ENCODE results near the gene PABPN1L. TPM values are rescaled to one million over a fixed set of nuclear protein-coding genes. Genes with fewer than 3 reads are reported as not detected.

The PABPN1L gene
- total RNA-seq, 6 experiments from 2014 or later = 0.37 TPM; not detected in 5

DNA sequence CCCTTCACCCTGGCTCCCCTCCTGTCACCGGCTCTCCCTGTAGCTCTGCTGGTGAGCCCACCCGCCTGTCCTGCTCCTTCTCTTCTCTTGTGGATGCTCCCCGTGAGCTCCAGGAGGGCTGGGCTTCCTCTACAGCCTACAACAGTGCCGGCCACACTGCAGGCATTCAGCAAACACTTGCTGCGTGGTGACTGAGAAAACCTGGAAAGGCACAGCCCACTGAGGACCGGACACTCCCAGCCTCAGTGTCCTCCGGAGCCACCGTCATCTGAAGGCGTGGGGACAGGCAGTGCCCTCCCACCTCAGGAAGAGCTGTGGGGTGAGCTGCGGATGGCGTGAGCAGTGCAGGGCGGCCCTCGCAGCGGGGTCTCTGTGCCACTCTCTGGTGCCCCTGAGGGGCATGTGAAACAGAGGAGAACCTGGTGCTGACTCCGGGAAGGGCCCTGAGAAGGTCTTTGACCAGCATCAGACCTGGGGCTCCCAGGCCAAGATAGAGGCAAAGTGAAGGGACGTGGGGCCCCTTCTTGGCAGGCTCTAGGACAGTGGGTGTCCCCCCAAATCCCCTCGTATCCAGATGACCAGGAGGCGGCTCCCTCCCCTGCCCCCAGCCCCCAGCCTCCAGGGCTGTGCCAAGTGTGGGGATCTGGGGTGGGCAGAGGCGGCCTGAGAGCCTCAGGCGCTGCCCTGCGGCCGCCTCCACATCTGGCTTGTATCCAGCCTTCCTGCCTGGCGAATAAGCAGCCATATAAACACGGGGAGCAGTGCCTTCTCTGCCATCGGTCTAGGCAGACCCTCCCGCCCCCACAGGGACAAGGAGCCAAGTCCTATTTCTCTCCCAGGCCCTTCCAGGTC lies 44.0 kb upstream of the PABPN1L start:
- TF ChIP-seq POLR2A (IDR thresholded peaks at IDR 0.05) = no peak
- TF ChIP-seq, protein P1, sequence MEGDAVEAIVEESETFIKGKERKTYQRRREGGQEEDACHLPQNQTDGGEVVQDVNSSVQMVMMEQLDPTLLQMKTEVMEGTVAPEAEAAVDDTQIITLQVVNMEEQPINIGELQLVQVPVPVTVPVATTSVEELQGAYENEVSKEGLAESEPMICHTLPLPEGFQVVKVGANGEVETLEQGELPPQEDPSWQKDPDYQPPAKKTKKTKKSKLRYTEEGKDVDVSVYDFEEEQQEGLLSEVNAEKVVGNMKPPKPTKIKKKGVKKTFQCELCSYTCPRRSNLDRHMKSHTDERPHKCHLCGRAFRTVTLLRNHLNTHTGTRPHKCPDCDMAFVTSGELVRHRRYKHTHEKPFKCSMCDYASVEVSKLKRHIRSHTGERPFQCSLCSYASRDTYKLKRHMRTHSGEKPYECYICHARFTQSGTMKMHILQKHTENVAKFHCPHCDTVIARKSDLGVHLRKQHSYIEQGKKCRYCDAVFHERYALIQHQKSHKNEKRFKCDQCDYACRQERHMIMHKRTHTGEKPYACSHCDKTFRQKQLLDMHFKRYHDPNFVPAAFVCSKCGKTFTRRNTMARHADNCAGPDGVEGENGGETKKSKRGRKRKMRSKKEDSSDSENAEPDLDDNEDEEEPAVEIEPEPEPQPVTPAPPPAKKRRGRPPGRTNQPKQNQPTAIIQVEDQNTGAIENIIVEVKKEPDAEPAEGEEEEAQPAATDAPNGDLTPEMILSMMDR (IDR thresholded peaks at IDR 0.05) = no peak
- H3K27me3 ChIP-seq = no peaks in the 10 kb centered on the region
- no peaks in the 10 kb centered on the region for H3K4me1 ChIP-seq
- H3K27ac ChIP-seq = no peak overlapping the region
- intact Hi-C loops (cut with DNase I) = loop anchor here in 1 of 2 donors (10.0 kb wide), 1 partner anchor 154 kb away; no protein-coding TSS in a partner anchor
- WGBS (ENCODE audit: insufficient coverage, low coverage, low lambda C conversion rate, missing lambda C conversion rate) = 61% methylated on average over 6 of the region's 26 CpGs
- ATAC-seq (no peak), DNase-seq (no peak)
- H3K4me3 ChIP-seq = no peak overlapping the region
- H3K9me3 ChIP-seq = no peaks in the 10 kb centered on the region
- H3K36me3 ChIP-seq = no peaks in the 10 kb centered on the region

DNA sequence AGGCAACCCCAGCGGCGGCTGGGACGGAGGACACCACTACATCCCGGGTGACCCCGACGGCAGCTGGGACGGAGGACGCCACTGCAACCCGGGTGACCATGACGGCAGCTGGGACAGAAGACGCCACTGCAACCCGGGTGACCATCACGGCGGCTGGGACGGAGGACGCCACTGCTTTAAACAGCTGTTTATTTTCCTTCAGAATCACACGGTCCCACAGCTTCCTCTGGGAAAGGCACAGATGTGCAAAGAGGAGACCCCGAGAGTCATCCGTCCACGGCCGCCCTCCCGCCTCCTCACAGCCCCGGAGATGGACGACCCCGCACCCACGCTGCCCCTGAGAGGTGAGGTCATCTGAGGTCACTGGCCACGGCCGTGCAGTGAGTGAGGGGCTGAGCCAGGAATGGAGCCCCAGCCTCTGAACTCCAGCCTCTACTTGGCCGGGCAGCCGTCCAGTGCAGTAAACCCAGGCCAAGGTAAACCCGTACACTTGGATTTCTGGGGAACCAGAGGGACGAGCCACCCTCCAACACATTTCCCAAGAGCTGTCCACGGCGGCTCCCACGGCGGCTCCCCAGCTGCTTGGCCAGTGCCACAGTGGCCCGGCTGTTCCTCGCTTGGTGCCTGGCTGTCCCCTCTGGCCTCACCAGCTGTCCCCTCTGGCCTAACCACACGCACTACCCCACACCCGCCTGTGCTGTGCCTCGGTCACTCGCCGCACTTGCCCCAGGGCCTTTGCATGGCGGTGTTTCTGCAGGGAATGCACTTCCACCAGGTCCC lies 43.2 kb upstream of the PABPN1L start:
- DNase-seq = no peak
- no peak for ATAC-seq
- Histone ChIP-seq H3K27me3 (no peaks in the 10 kb centered on the region), H3K4me3 (no peak overlapping the region), H3K36me3 (no peaks in the 10 kb centered on the region), H3K9me3 (no peaks in the 10 kb centered on the region), H3K4me1 (no peaks in the 10 kb centered on the region), H3K27ac (no peak overlapping the region)
- intact Hi-C loops (cut with DNase I) = loop anchor here in 1 of 2 donors (10.0 kb wide), 1 partner anchor 155 kb away; no protein-coding TSS in a partner anchor
- TF ChIP-seq, protein P1 (IDR thresholded peaks at IDR 0.05) = no peak
- TF ChIP-seq POLR2A (IDR thresholded peaks at IDR 0.05) = no peak
- WGBS (ENCODE audit: insufficient coverage, low coverage, low lambda C conversion rate, missing lambda C conversion rate) = 65% methylated on average over 14 of the region's 44 CpGs

DNA sequence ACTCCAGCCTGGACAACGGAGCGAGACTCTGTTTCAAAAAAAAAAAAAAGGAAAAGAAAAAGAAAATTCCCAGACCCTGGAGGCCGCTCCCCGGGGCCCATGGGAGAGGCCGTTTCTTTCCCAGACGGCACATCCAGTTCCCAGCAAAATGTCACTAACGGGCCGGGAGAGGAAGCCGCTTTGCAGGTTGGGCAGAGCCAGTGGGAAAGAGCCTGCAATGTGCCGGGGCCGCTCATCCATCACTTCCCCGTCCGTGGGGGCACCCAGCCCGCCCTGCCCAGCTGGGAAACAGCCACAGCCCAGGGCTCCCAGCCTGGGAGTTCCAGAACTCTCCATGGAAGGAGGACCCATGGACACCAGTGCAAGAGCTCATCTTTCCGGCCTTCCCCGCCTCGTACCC lies 41.8 kb upstream of the PABPN1L start:
- H3K27ac ChIP-seq = no peak overlapping the region
- no peaks in the 10 kb centered on the region for H3K4me1 ChIP-seq
- TF ChIP-seq, protein P1 (IDR thresholded peaks at IDR 0.05) = no peak
- no peak for TF ChIP-seq POLR2A (IDR thresholded peaks at IDR 0.05)
- 84% methylated on average over 11 of the region's 17 CpGs for WGBS (ENCODE audit: insufficient coverage, low coverage, low lambda C conversion rate, missing lambda C conversion rate)
- no peak for DNase-seq
- no peaks in the 10 kb centered on the region for H3K36me3 ChIP-seq
- H3K4me3 ChIP-seq = no peak overlapping the region
- no peak for ATAC-seq
- H3K9me3 ChIP-seq = no peaks in the 10 kb centered on the region
- H3K27me3 ChIP-seq = no peaks in the 10 kb centered on the region
- intact Hi-C loops (cut with DNase I) = no loop called here

DNA sequence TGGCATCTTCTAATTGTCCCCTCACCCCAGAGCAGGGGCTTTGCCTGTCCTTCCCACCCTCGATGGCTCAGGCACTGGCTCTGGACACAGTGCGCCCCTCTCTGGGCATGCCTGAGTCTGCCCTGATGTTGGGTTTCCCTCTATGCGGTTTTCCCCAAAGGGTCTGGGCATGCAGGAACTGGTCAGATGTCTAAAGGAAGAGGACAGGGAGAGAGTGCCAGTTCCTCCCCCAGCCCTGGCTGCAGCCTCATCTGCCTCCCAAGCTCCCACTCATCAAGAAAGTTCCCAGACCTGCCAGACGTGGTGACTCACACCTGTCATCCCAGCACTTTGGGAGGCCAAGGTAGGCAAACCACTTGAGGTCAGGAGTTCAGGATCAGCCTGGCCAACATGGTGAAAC lies 41.3 kb upstream of the PABPN1L start:
- H3K27ac ChIP-seq = no peak overlapping the region
- no peak for DNase-seq
- WGBS (ENCODE audit: insufficient coverage, low coverage, low lambda C conversion rate, missing lambda C conversion rate) = 55% methylated on average over 2 of the region's 4 CpGs

More for the DNA sequence above, 41.3 kb upstream of the PABPN1L start:
- no peak for ATAC-seq
- H3K9me3 ChIP-seq = no peaks in the 10 kb centered on the region
- H3K4me3 ChIP-seq = no peak overlapping the region
- intact Hi-C loops (cut with DNase I) = no loop called here
- no peaks in the 10 kb centered on the region for H3K27me3 ChIP-seq
- H3K36me3 ChIP-seq = no peaks in the 10 kb centered on the region
- TF ChIP-seq POLR2A (IDR thresholded peaks at IDR 0.05) = no peak
- TF ChIP-seq, protein P1 (IDR thresholded peaks at IDR 0.05) = no peak
- no peaks in the 10 kb centered on the region for H3K4me1 ChIP-seq

All from right lobe of liver (tissue), 6 donors.